Nephron progenitor cell (in vitro differentiated cells): ENCODE results near the gene PRCD.

Source experiments
- DNase-seq: peaks from one replicate; pipeline ENCODE4 v3.0.0; 2021
- H3K27ac Mint-ChIP-seq: 2 replicates; pipeline ENCODE4 v1.8.0; 2021; ENCODE audit warnings: mild to moderate bottlenecking, moderate library complexity, mixed read lengths
- H3K27me3 Mint-ChIP-seq: 2 replicates; pipeline ENCODE4 v1.8.0; 2021; ENCODE audit warnings: mild to moderate bottlenecking, low read depth, mixed read lengths; ENCODE audit not compliant: poor library complexity
- H3K36me3 Mint-ChIP-seq: 2 replicates; pipeline ENCODE4 v1.8.0; 2021; ENCODE audit warnings: low read depth, mixed read lengths
- H3K4me1 Mint-ChIP-seq: 2 replicates; pipeline ENCODE4 v1.8.0; 2021; ENCODE audit warnings: mixed read lengths
- H3K4me3 Mint-ChIP-seq: 2 replicates; pipeline ENCODE4 v1.8.0; 2021; ENCODE audit warnings: mild to moderate bottlenecking, moderate library complexity, mixed read lengths
- H3K9me3 Mint-ChIP-seq: 2 replicates; pipeline ENCODE4 v1.8.0; 2021; ENCODE audit warnings: mild to moderate bottlenecking, moderate library complexity, mixed read lengths
- TF ChIP-seq, protein P1 (sequence below): fragments of 200-600 bp; sonication (generic); IDR thresholded peaks from 2 replicates; pipeline ENCODE4 v1.5.0; 2021; ENCODE audit warnings: antibody characterized with exemption

Gene PRCD

DNA sequence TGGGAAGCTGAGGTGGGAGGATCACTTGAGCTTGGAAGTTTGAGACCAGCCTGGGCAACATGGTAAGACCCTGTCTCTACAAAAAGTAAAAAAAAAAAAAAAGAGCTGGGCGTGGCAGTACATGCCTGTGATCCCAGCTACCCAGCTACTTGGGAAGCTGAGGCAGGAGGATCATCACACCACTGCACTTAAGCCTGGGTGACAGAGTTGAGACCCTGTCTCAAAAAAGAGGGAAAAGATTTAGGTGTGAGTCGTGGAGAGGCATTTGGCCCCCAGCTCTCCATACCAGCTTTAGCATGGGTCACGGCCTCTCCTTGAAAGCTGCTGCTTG is 26.7 kb downstream of the PRCD start:
- H3K27ac Mint-ChIP-seq = no peak overlapping the region
- peaks cover 47% of the 10 kb centered on the region for H3K4me1 Mint-ChIP-seq
- no peak for DNase-seq
- TF ChIP-seq, protein P1, sequence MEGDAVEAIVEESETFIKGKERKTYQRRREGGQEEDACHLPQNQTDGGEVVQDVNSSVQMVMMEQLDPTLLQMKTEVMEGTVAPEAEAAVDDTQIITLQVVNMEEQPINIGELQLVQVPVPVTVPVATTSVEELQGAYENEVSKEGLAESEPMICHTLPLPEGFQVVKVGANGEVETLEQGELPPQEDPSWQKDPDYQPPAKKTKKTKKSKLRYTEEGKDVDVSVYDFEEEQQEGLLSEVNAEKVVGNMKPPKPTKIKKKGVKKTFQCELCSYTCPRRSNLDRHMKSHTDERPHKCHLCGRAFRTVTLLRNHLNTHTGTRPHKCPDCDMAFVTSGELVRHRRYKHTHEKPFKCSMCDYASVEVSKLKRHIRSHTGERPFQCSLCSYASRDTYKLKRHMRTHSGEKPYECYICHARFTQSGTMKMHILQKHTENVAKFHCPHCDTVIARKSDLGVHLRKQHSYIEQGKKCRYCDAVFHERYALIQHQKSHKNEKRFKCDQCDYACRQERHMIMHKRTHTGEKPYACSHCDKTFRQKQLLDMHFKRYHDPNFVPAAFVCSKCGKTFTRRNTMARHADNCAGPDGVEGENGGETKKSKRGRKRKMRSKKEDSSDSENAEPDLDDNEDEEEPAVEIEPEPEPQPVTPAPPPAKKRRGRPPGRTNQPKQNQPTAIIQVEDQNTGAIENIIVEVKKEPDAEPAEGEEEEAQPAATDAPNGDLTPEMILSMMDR = no peak
- H3K36me3 Mint-ChIP-seq = peaks cover 37% of the 10 kb centered on the region
- no peaks in the 10 kb centered on the region for H3K9me3 Mint-ChIP-seq
- H3K27me3 Mint-ChIP-seq = peaks cover 5% of the 10 kb centered on the region
- no peak overlapping the region for H3K4me3 Mint-ChIP-seq

DNA sequence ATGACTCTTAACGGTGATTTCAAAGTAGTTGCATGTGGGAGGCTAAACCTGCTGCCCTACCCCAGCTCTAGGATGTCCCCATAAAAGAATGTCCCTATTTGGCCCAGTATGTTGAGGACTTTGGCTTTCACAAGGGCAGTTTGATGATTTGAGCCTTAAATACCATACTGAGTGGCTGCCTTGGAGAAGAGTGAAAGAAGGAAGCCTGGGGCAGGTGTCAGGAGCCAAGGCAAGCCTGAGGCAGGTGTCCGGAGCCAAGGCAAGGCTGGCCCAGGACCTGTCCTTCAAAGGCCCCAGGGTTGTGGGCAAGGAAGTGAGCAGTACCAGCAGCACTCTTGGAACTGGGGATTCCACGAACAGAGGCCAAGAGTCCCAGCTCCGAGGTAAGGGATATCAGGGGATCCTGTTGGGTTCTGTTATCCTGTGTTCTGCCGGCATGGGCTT is 27.2 kb downstream of the PRCD start:
- TF ChIP-seq, protein P1 = no peak
- Mint-ChIP-seq H3K4me3 (no peak overlapping the region), H3K4me1 (peaks cover 43% of the 10 kb centered on the region), H3K9me3 (no peaks in the 10 kb centered on the region), H3K27me3 (peaks cover 5% of the 10 kb centered on the region), H3K27ac (peak overlapping the region; percentile 84), H3K36me3 (peaks cover 33% of the 10 kb centered on the region)
- DNase-seq = no peak

DNA sequence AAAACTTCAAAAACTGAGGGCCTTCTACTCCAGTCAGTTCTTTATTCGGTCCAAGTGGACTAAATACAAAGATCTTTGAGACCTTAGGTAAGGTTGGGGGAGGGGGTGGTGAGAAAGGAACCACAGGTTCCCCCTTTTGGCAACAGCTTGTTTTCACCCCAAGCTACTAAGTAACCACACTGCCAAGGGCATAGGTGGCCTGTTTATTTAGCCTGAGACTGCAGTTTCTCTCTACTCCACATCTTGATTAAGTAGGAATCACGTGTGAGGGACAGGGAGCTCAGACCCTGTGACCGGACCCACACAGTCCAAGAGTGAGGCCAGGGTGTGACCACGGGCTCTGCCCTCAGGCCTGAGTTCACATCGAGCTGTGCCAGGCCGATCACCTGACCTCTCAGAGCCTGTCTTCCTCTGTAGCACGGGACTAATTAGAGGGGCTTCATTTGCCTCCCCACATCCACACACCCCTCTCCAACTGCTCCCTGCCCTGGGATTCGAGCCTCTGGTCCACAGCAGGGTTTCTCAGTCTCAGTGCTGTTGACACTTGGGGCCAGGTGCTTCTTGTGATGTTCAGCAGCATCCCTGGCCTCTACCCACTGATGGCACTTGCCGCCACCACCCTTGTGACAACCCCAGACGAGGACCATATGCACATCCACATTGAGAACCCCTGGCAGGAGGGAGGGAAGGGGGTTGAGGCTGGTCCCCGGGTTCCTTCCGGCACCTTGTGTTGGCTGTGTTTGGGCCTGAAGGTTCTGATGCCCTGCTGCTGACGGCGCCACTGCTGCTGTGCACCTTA is 28.0 kb downstream of the PRCD start:
- Mint-ChIP-seq H3K27ac (peak overlapping the region; percentile 84), H3K36me3 (peaks cover 28% of the 10 kb centered on the region), H3K4me3 (no peak overlapping the region), H3K4me1 (peaks cover 40% of the 10 kb centered on the region), H3K9me3 (no peaks in the 10 kb centered on the region), H3K27me3 (peaks cover 5% of the 10 kb centered on the region)
- TF ChIP-seq, protein P1 = no peak
- DNase-seq = no peak

DNA sequence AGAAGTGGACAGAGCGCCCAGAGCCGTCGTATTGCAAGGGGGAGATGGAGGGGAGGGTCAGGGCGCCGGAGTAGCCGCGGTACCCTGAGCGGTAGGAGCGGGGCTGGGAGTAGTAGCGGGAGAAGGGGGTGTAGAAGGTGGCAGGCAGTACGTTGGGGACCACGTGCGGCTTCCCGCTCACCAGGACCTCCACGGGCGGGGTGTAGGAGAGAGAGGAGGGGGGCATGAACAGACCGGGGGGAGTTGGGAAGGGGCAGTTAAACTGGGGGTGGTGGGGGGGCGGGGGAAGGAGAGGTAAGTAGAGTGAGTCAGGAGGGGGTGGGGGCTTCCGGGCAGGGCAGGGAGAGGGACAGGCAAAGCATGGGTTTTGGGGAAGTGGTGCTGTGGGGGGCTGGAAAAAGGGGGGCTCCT is 29.0 kb downstream of the PRCD start:
- no peak for DNase-seq

DNA sequence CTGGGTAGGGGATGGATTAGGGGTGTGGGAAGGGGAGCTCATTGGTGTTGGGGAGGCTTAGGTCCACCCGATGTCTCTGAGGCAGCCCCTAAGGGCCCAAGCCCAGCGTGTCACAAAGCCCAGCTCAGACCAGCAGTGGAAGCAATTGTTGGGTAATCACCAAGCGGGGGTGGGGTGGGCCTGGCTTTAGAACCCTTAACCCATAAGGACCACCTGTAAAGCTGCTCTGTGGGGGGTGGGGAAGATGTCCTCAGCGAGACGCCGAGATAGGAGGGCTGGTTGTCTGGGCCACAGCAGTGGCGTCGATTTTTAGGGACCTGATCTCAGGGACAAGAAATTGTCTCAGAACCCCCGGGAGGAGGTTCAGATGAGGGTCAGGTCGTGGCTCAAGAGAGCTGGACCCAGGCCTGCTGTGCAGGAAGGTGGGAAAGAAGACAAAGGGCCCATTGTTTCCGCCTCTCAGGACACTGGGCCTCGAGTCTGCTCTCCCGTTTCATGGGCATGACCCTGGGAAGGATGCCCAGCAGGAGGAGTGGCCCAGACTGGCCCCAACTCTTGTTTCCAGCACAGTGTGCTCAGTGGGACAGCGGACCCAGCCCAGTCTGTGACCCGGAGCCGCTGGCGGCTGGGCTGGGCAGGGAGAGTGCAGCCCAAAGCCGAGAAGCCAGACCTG is 29.9 kb downstream of the PRCD start:
- TF ChIP-seq, protein P1 = no peak
- peaks cover 5% of the 10 kb centered on the region for H3K27me3 Mint-ChIP-seq
- H3K4me1 Mint-ChIP-seq = peaks cover 46% of the 10 kb centered on the region
- no peak overlapping the region for H3K4me3 Mint-ChIP-seq
- no peak for DNase-seq
- peaks cover 16% of the 10 kb centered on the region for H3K36me3 Mint-ChIP-seq
- no peak overlapping the region for H3K27ac Mint-ChIP-seq
- H3K9me3 Mint-ChIP-seq = no peaks in the 10 kb centered on the region

More for the DNA sequence above, 29.0 kb downstream of the PRCD start:
- H3K27ac Mint-ChIP-seq = no peak overlapping the region
- no peak overlapping the region for H3K4me3 Mint-ChIP-seq
- peaks cover 41% of the 10 kb centered on the region for H3K4me1 Mint-ChIP-seq
- no peaks in the 10 kb centered on the region for H3K9me3 Mint-ChIP-seq
- TF ChIP-seq, protein P1 = no peak
- H3K36me3 Mint-ChIP-seq = peaks cover 21% of the 10 kb centered on the region
- peaks cover 5% of the 10 kb centered on the region for H3K27me3 Mint-ChIP-seq
